Osteocyte (in vitro differentiated cells): Measurements from ENCODE around the gene SUSD3. TPM values are rescaled to one million over a fixed set of nuclear protein-coding genes. Genes with fewer than 3 reads are reported as not detected.

Source experiments
- DNase-seq: peaks from one replicate; pipeline ENCODE4 v3.0.0; 2021; ENCODE audit warnings: mixed read lengths; ENCODE audit not compliant: unreplicated experiment; ENCODE audit errors: extremely low spot score
- H3K27ac Mint-ChIP-seq: one replicate; pipeline ENCODE4 v1.8.0; 2021; ENCODE audit warnings: mild to moderate bottlenecking, mixed read lengths; ENCODE audit not compliant: unreplicated experiment
- H3K27me3 Mint-ChIP-seq: one replicate; pipeline ENCODE4 v1.8.0; 2021; ENCODE audit warnings: mixed read lengths; ENCODE audit not compliant: unreplicated experiment
- H3K36me3 Mint-ChIP-seq: one replicate; pipeline ENCODE4 v1.8.0; 2021; ENCODE audit warnings: mixed read lengths; ENCODE audit not compliant: unreplicated experiment
- H3K4me1 Mint-ChIP-seq: one replicate; pipeline ENCODE4 v1.8.0; 2021; ENCODE audit warnings: mixed read lengths; ENCODE audit not compliant: unreplicated experiment
- H3K4me3 Mint-ChIP-seq: one replicate; pipeline ENCODE4 v1.8.0; 2021; ENCODE audit warnings: mild to moderate bottlenecking, moderate library complexity, mixed read lengths; ENCODE audit not compliant: unreplicated experiment
- H3K9me3 Mint-ChIP-seq: one replicate; pipeline ENCODE4 v1.8.0; 2021; ENCODE audit warnings: mixed read lengths; ENCODE audit not compliant: unreplicated experiment
- total RNA-seq: library from RNA; stranded (reverse); gene quantifications from 2 replicates; pipeline ENCODE4 v1.2.1, GENCODE V29; 2021
- TF ChIP-seq, protein P1 (sequence below): fragments of 200-600 bp; sonication (generic); IDR thresholded peaks from 2 replicates; pipeline ENCODE4 v1.5.0; 2021; ENCODE audit warnings: antibody characterized with exemption, mild to moderate bottlenecking, moderate library complexity

The SUSD3 gene
- total RNA-seq, 1 donor from 2014 or later: not detected

DNA sequence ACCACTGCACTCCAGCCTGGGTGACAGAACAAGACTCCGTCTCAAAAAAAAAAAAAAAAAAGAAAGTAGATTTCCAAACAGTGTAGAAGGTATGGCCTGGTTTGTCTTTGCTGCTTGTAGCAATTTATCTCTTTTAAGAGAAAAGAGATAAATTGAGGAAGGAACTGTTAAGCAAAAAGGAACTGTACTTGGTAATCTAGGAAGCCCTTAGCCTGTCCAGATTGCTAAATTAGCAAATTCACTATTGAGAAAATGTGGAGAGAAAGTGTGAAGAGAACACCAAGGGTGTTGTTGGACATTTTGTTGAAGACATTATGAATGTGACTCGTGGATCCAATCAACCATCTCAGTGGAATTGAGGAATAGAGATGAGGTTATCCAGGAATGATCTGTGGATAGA lies 13.0 kb upstream of the SUSD3 start:
- no peaks in the 10 kb centered on the region for H3K36me3 Mint-ChIP-seq
- H3K9me3 Mint-ChIP-seq: no peaks in the 10 kb centered on the region
- no peak overlapping the region for H3K4me3 Mint-ChIP-seq
- H3K4me1 Mint-ChIP-seq: no peaks in the 10 kb centered on the region
- TF ChIP-seq, protein P1, sequence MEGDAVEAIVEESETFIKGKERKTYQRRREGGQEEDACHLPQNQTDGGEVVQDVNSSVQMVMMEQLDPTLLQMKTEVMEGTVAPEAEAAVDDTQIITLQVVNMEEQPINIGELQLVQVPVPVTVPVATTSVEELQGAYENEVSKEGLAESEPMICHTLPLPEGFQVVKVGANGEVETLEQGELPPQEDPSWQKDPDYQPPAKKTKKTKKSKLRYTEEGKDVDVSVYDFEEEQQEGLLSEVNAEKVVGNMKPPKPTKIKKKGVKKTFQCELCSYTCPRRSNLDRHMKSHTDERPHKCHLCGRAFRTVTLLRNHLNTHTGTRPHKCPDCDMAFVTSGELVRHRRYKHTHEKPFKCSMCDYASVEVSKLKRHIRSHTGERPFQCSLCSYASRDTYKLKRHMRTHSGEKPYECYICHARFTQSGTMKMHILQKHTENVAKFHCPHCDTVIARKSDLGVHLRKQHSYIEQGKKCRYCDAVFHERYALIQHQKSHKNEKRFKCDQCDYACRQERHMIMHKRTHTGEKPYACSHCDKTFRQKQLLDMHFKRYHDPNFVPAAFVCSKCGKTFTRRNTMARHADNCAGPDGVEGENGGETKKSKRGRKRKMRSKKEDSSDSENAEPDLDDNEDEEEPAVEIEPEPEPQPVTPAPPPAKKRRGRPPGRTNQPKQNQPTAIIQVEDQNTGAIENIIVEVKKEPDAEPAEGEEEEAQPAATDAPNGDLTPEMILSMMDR: no peak
- H3K27me3 Mint-ChIP-seq: peaks cover 2% of the 10 kb centered on the region
- no peak for DNase-seq
- H3K27ac Mint-ChIP-seq: no peak overlapping the region

DNA sequence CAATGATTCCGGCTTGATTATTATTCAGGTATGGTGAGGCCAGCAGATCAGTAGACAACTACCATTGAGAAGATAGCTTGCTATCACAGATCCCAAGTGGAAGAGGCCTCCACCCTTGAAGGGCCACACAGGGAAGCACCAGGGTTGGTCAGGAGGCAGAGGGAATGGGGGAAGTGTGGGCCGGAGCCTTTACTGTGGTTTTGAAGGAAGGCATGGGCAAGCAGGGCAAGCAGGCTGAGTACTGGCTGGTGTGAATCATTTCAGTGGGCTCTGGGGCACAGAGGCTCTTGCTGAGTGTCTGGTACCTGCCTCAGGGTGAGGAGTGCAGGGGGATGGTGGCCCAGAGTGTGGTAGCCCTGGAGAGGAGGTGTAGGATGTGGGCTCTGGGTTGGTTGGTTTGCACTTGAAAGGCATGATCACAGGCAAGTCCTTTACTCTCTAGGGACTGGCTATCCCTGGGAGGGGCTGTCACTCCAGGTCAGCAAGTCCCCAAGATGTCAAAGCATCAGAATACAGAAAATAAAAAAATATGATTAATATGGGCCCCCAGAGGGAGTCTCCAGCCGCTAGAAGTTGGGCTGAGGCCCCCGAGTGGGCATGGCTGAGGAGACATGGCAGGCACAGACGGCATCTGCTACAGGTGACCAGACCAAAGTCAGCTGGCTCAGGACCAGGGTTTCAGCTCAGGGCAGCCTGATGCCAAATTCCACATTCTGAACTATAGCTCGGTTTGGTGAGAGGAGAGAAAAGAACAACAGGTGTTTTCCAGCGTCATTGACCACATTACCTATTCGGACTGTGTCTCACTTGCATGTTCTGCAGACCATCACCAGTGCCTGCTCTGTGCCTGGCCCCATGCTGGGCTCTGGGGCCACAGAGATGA lies 9.7 kb upstream of the SUSD3 start:
- no peaks in the 10 kb centered on the region for H3K36me3 Mint-ChIP-seq
- H3K4me3 Mint-ChIP-seq: no peak overlapping the region
- no peaks in the 10 kb centered on the region for H3K4me1 Mint-ChIP-seq
- no peaks in the 10 kb centered on the region for H3K9me3 Mint-ChIP-seq
- H3K27me3 Mint-ChIP-seq: no peaks in the 10 kb centered on the region
- no peak for DNase-seq
- TF ChIP-seq, protein P1: no peak
- no peak overlapping the region for H3K27ac Mint-ChIP-seq

DNA sequence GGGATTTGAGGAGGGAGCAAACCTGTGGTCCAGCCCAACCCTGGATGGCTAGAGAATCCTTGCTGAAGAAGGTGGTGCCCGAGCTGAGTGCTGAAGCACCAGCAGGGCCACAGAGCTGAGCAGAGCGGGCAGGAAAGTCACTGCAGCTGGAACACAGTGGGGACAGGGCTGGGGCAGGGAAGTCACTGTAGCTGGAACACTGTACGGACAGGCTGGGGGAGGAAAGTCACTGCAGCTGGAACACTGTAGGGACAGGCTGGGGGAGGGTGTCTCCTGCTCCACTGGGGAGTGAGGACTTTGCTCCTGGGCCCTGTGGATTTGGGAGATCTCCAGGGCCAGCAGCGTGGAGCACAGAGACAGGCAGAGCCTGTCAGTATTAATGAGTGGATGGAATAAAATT lies 9.0 kb upstream of the SUSD3 start:
- no peak overlapping the region for H3K4me3 Mint-ChIP-seq
- H3K27me3 Mint-ChIP-seq: no peaks in the 10 kb centered on the region
- TF ChIP-seq, protein P1: no peak
- H3K36me3 Mint-ChIP-seq: no peaks in the 10 kb centered on the region
- no peak overlapping the region for H3K27ac Mint-ChIP-seq
- H3K4me1 Mint-ChIP-seq: no peaks in the 10 kb centered on the region
- no peak for DNase-seq
- H3K9me3 Mint-ChIP-seq: no peaks in the 10 kb centered on the region

DNA sequence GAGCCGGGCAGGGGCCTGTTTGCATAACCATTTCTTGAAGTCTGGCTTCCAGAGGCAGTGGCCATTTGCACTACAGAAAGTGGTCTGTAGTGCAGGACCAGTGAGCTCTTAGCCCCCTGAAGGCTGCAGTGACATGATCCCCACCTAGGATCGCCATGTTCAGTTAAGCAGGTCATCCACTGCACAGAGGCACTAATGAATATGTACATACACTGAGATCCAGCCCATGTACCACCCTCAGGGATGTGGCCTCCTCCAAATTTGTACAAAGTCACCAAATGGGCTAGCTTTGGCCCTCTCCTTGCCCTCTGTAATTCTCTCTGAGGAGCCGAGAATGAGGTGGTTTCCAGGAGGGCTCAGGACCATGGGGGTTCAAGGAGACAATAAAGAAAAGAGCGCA lies 8.3 kb upstream of the SUSD3 start:
- Mint-ChIP-seq H3K27ac (no peak overlapping the region), H3K27me3 (no peaks in the 10 kb centered on the region)
- DNase-seq: no peak

DNA sequence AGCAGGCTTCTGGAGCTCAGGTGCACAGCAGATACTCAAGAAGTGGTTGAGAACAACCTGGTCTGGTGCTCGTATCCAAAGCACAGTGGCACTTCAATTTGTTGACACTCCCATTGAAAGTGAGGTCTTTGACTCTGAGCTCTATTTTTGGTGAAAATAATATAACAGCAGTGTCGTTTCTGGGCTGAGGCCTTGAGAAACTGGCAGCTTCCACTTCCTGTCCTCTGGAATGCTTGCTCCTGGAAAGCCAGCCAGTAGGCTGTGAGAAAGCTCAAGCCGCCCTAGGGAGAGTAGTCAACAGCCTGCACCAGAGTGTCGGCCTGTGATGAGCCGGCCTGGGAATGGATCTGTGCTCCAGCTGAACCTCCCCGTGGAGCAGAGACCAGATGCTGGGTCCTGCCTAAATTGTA lies 6.8 kb upstream of the SUSD3 start:
- H3K9me3 Mint-ChIP-seq: no peaks in the 10 kb centered on the region
- DNase-seq: no peak
- H3K27ac Mint-ChIP-seq: no peak overlapping the region
- H3K36me3 Mint-ChIP-seq: no peaks in the 10 kb centered on the region
- no peak overlapping the region for H3K4me3 Mint-ChIP-seq
- H3K4me1 Mint-ChIP-seq: no peaks in the 10 kb centered on the region
- no peaks in the 10 kb centered on the region for H3K27me3 Mint-ChIP-seq
- TF ChIP-seq, protein P1: no peak

More for the DNA sequence above, 8.3 kb upstream of the SUSD3 start:
- TF ChIP-seq, protein P1: no peak
- Mint-ChIP-seq H3K4me1 (no peaks in the 10 kb centered on the region), H3K9me3 (no peaks in the 10 kb centered on the region), H3K36me3 (no peaks in the 10 kb centered on the region), H3K4me3 (no peak overlapping the region)
